WTC11 (cell line): Measurements from ENCODE around the gene C19orf67.

Source experiments
- AFF4 ChIP-seq: sonication (generic); formaldehyde crosslinking; IDR thresholded peaks from 2 replicates; pipeline ENCODE4 v1.8.1; 2023; ENCODE audit warnings: mild to moderate bottlenecking, missing genetic modification reagents, borderline replicate concordance
- CTCF ChIP-seq: fragments of 200-600 bp; IDR thresholded peaks from 2 replicates; pipeline ENCODE4 v1.8.0; 2022; ENCODE audit warnings: antibody characterized with exemption
- EMX1 ChIP-seq: fragments of 250-450 bp; sonication (Bioruptor Pico); IDR thresholded peaks from 2 replicates; pipeline ENCODE4 v1.8.0; 2021; ENCODE audit warnings: mild to moderate bottlenecking
- SOX15 ChIP-seq: fragments of 250-450 bp; sonication (Bioruptor Pico); IDR thresholded peaks from 2 replicates; pipeline ENCODE4 v1.9.0; 2021; ENCODE audit warnings: mild to moderate bottlenecking
- ZBTB43 ChIP-seq: sonication (generic); formaldehyde crosslinking; IDR thresholded peaks from 2 replicates; pipeline ENCODE4 v1.8.1; 2023; ENCODE audit warnings: mild to moderate bottlenecking, missing genetic modification reagents
- ZNF317 ChIP-seq: sonication (generic); formaldehyde crosslinking; IDR thresholded peaks from 2 replicates; pipeline ENCODE4 v1.8.1; 2023; ENCODE audit warnings: low read depth, mild to moderate bottlenecking, moderate library complexity, missing genetic modification reagents, borderline replicate concordance

- TF ChIP-seq AFF4 (no peak), CTCF (no peak), ZBTB43 (CRISPR knock-in tag) (no peak), EMX1 (CRISPR knock-in tag) (no peak), SOX15 (CRISPR knock-in tag) (no peak), ZNF317 (CRISPR knock-in tag) (no peak)
Measured at GRCh38 chr19:14056741-14057356, 28.7 kb downstream of the C19orf67 start.
